Liver (tissue), 9 donors: Measurements from ENCODE around the gene GGN. TPM values are rescaled to one million over a fixed set of nuclear protein-coding genes. Genes with fewer than 3 reads are reported as not detected.

ENCODE experiments used
- DNase-seq: peaks from one replicate; pipeline ENCODE4 v3.0.0-alpha.2; 2017; ENCODE audit warnings: low spot score
- H3K27ac ChIP-seq, 2 donors: one replicate each; pipeline ENCODE4 v1.7.0; 2013; ENCODE audit warnings: inconsistent platforms in 2 of 2, low read length in 2 of 2, control low read depth in 1 of 2, low read depth in 1 of 2, mild to moderate bottlenecking in 1 of 2
- H3K27me3 ChIP-seq, 4 donors: one replicate each; pipeline versions ENCODE4 v1.6.1 to v1.7.0; 2013; ENCODE audit warnings: low read length in 3 of 4, inconsistent platforms in 1 of 4, mild to moderate bottlenecking in 1 of 4, moderate library complexity in 1 of 4; ENCODE audit not compliant: control insufficient read depth in 4 of 4, insufficient read depth in 4 of 4
- H3K36me3 ChIP-seq, 4 donors: one replicate each; pipeline versions ENCODE4 v1.6.1 to v1.7.0; 2013; ENCODE audit warnings: low read length in 3 of 4, mild to moderate bottlenecking in 3 of 4, low read depth in 1 of 4, moderate library complexity in 1 of 4; ENCODE audit not compliant: control insufficient read depth in 4 of 4, insufficient read depth in 3 of 4
- H3K4me1 ChIP-seq, 4 donors: one replicate each; pipeline versions ENCODE4 v1.6.1 to v1.7.0; 2013; ENCODE audit warnings: low read length in 3 of 4, mild to moderate bottlenecking in 3 of 4, moderate library complexity in 1 of 4; ENCODE audit not compliant: control insufficient read depth in 4 of 4, insufficient read depth in 4 of 4
- H3K4me3 ChIP-seq, 3 donors: one replicate each; pipeline versions ENCODE4 v1.6.1 to v1.7.0; 2013; ENCODE audit warnings: low read length in 3 of 3, control low read depth in 1 of 3, low read depth in 1 of 3, mild to moderate bottlenecking in 1 of 3
- H3K9ac ChIP-seq, 2 donors: one replicate each; pipeline ENCODE4 v1.7.0; 2013; ENCODE audit warnings: low read length in 2 of 2, mild to moderate bottlenecking in 2 of 2, moderate library complexity in 2 of 2, control low read depth in 1 of 2, low read depth in 1 of 2
- H3K9me3 ChIP-seq, 4 donors: one replicate each; pipeline versions ENCODE4 v1.6.1 to v1.7.0; 2013; ENCODE audit warnings: low read length in 3 of 4; ENCODE audit not compliant: control insufficient read depth in 4 of 4
- ATF3 ChIP-seq: IDR thresholded peaks from 2 replicates; pipeline ENCODE4 v1.6.1; 2016; ENCODE audit warnings: antibody characterized with exemption
- CTCF ChIP-seq: fragments of 150-350 bp; IDR thresholded peaks from 2 replicates; pipeline ENCODE4 v1.5.1; 2017; ENCODE audit warnings: improper control_type of control experiment, low read depth, low read length; ENCODE audit not compliant: missing input control
- FOXA1 ChIP-seq: IDR thresholded peaks from 2 replicates; pipeline ENCODE4 v1.6.1; 2016; ENCODE audit warnings: antibody characterized with exemption
- FOXA2 ChIP-seq: IDR thresholded peaks from 2 replicates; pipeline ENCODE4 v1.6.1; 2016; ENCODE audit warnings: antibody characterized with exemption
- GABPA ChIP-seq, 2 donors: IDR thresholded peaks in 1 of 2; conservative IDR thresholded peaks in 1 of 2; 2 replicates each; pipeline ENCODE4 v1.6.1; 2016; ENCODE audit warnings: antibody characterized with exemption in 2 of 2, mild to moderate bottlenecking in 1 of 2, moderate library complexity in 1 of 2
- HNF4A ChIP-seq, 2 donors: conservative IDR thresholded peaks; 2 replicates each; pipeline ENCODE4 v1.6.1; 2016; ENCODE audit warnings: antibody characterized with exemption in 2 of 2, mild to moderate bottlenecking in 2 of 2
- HNF4G ChIP-seq: IDR thresholded peaks from 2 replicates; pipeline ENCODE4 v1.6.1; 2016; ENCODE audit warnings: antibody characterized with exemption
- JUND ChIP-seq, 2 donors: IDR thresholded peaks; 2 replicates each; pipeline ENCODE4 v1.6.1; 2016; ENCODE audit warnings: antibody characterized with exemption in 2 of 2
- MAX ChIP-seq: IDR thresholded peaks from 2 replicates; pipeline ENCODE4 v1.6.1; 2016; ENCODE audit warnings: antibody characterized with exemption
- NR2F2 ChIP-seq: IDR thresholded peaks from 2 replicates; pipeline ENCODE4 v1.6.1; 2016; ENCODE audit warnings: antibody characterized with exemption
- RAD21 ChIP-seq, 2 donors: IDR thresholded peaks; 2 replicates each; pipeline ENCODE4 v1.6.1; 2016; ENCODE audit warnings: antibody characterized with exemption in 2 of 2, mild to moderate bottlenecking in 2 of 2
- RXRA ChIP-seq, 2 donors: IDR thresholded peaks; 2 replicates each; pipeline ENCODE4 v1.6.1; 2017 to 2018; ENCODE audit warnings: antibody characterized with exemption in 2 of 2, mild to moderate bottlenecking in 1 of 2
- SP1 ChIP-seq: IDR thresholded peaks from 2 replicates; pipeline ENCODE4 v1.6.1; 2018; ENCODE audit warnings: antibody characterized with exemption, mild to moderate bottlenecking
- TAF1 ChIP-seq: conservative IDR thresholded peaks from 2 replicates; pipeline ENCODE4 v1.6.1; 2016; ENCODE audit warnings: antibody characterized with exemption, mild to moderate bottlenecking
- YY1 ChIP-seq: IDR thresholded peaks from 2 replicates; pipeline ENCODE4 v1.6.1; 2016; ENCODE audit warnings: antibody characterized with exemption, mild to moderate bottlenecking
- ZBTB33 ChIP-seq: IDR thresholded peaks from 2 replicates; pipeline ENCODE4 v1.6.1; 2016; ENCODE audit warnings: antibody characterized with exemption
- WGBS: extraction: QIAGEN DNeasy Blood & Tissue Kit; methylation state at CpG from one replicate; pipeline ENCODE4 v1.1.7; 2013; 5-methylcytosine and 5-hydroxymethylcytosine counted together
- polyA plus RNA-seq, 2 donors: library from polyadenylated mRNA; stranded (reverse) in 1 of 2; unstranded in 1 of 2; fragments of 200-250 nt in 1 of 2; fragments of >200 nt in 1 of 2; fragmentation: Nextera tagmentation in 1 of 2; extraction: Ambion mirVana in 1 of 2; gene quantifications; one replicate each; pipeline versions ENCODE4 v1.2.1 to v1.2.3, GENCODE V29; 2013 to 2015
- total RNA-seq, 2 donors: library from RNA; depleted of rRNA; stranded (reverse); fragments of >200 nt; gene quantifications; one replicate each; pipeline ENCODE4 v1.2.3, GENCODE V29; 2014
- donor health status: healthy.
- donor health status: healthy.
- donor health status: healthy.
- donor health status: healthy.
- donor health status: healthy.

GGN gene
- total and polyA plus RNA-seq, 4 donors, result not detected

- H3K9me3 ChIP-seq, result no peaks in the 10 kb centered on the region
- no peaks in the 10 kb centered on the region for H3K27me3 ChIP-seq
- peaks cover 3 to 15% (median 4%) of the 10 kb centered on the region in 4 donors for H3K4me1 ChIP-seq
- H3K9ac ChIP-seq, result peak overlapping the region; percentile 1 to 37
- DNase-seq, result peak; percentile 97
- TF ChIP-seq MAX (no peak), NR2F2 (no peak), GABPA (IDR thresholded peaks at IDR 0.05 in 1 of 2, conservative IDR thresholded peaks at IDR 0.05 in 1 of 2) (peak in 1 of 2 donors; percentile 2), JUND (IDR thresholded peaks at IDR 0.05) (peak in 1 of 2 donors; percentile 8), SP1 (peak; percentile 53), HNF4A (conservative IDR thresholded peaks at IDR 0.05) (peak in 1 of 2 donors; percentile 2), FOXA1 (no peak), FOXA2 (no peak), TAF1 (no peak), CTCF (no peak), ZBTB33 (no peak)
- no peaks in the 10 kb centered on the region for H3K36me3 ChIP-seq
- WGBS, result 8% methylated on average over 41 of the region's 41 CpGs
- peak overlapping the region; percentile 91 to 94 for H3K27ac ChIP-seq
- H3K4me3 ChIP-seq, result peak overlapping the region; percentile 71 to 94 (median 84)
Measured at GRCh38 chr19:38336638-38337359, 51.0 kb downstream of the GGN start.

GRCh38 chr19:38335949-38336637, 51.7 kb downstream of the GGN start:
- H3K27me3 ChIP-seq, result no peaks in the 10 kb centered on the region
- DNase-seq, result peak; percentile 92
- H3K9me3 ChIP-seq, result no peaks in the 10 kb centered on the region
- peak overlapping the region; percentile 71 to 94 (median 84) for H3K4me3 ChIP-seq
- WGBS, result under 1% methylated on average over 52 of the region's 52 CpGs
- peak overlapping the region; percentile 1 to 37 for H3K9ac ChIP-seq
- no peaks in the 10 kb centered on the region for H3K36me3 ChIP-seq
- H3K27ac ChIP-seq, result peak overlapping the region; percentile 91 to 94
- peaks cover 3 to 15% (median 4%) of the 10 kb centered on the region in 4 donors for H3K4me1 ChIP-seq
- TF ChIP-seq ATF3 (no peak), MAX (no peak), TAF1 (no peak), GABPA (IDR thresholded peaks at IDR 0.05 in 1 of 2, conservative IDR thresholded peaks at IDR 0.05 in 1 of 2) (peak in 1 of 2 donors; percentile 74), RAD21 (IDR thresholded peaks at IDR 0.05) (peak in 1 of 2 donors; percentile 30), CTCF (no peak), RXRA (IDR thresholded peaks at IDR 0.05) (peak; percentile 30 to 36), FOXA1 (no peak), JUND (IDR thresholded peaks at IDR 0.05) (peak in 1 of 2 donors; percentile 12), FOXA2 (no peak), YY1 (peak; percentile 62), SP1 (peak; percentile 42), ZBTB33 (no peak), HNF4G (no peak)
